Esophagus muscularis mucosa (tissue), 4 donors: Measurements from ENCODE around the gene ZNF322.

Experiments
- CTCF ChIP-seq, 3 experiments: fragments of 200-600 bp in 2 of 3; fragments of 450-650 bp in 1 of 3; sonication (generic) in 2 of 3; IDR thresholded peaks; one replicate each; pipeline ENCODE4 v1.5.1; 2017 to 2019; ENCODE audit warnings: antibody characterized with exemption in 3 of 3, mild to moderate bottlenecking in 2 of 3, moderate library complexity in 1 of 3
- EP300 ChIP-seq: sonication (generic); formaldehyde crosslinking; IDR thresholded peaks from one replicate; pipeline ENCODE4 v1.6.1; 2017; ENCODE audit warnings: antibody characterized with exemption
- POLR2A ChIP-seq: fragments of 450-650 bp; IDR thresholded peaks from one replicate; pipeline ENCODE4 v1.6.1; 2017; ENCODE audit warnings: antibody characterized with exemption, moderate library complexity, mild to moderate bottlenecking, low read depth
- POLR2AphosphoS5 ChIP-seq, 2 donors: sonication (generic); formaldehyde crosslinking; IDR thresholded peaks; one replicate each; pipeline ENCODE4 v1.6.1; 2017; ENCODE audit warnings: antibody characterized with exemption in 2 of 2

GRCh38 chr6:26611599-26611998, 47.9 kb downstream of the ZNF322 start:
- TF ChIP-seq CTCF (IDR thresholded peaks at IDR 0.05) = no peak
- no peak for TF ChIP-seq EP300
- no peak for TF ChIP-seq POLR2AphosphoS5 (IDR thresholded peaks at IDR 0.05)
- no peak for TF ChIP-seq POLR2A
